A549 (cell line): ENCODE data around the gene PRKX. TPM values are rescaled to one million over a fixed set of nuclear protein-coding genes. Genes with fewer than 3 reads are reported as not detected.
"Not testable (repeated sequence)": the region's sequence is repeated elsewhere in the genome, so short reads cannot be mapped to it uniquely, and the experiment has no call there.

ENCODE experiments used
- ATAC-seq, 2 experiments: fragments of 200-7000 bp in 1 of 2; fragments of >200 bp in 1 of 2; cut with Nextera tagmentation in 1 of 2; cut with Tn5 transposase in 1 of 2; 3 replicates each; pipeline versions ENCODE4 v1.8.0 to v1.9.1; 2018 to 2020; ENCODE audit warnings: mild to moderate bottlenecking in 1 of 2, moderate library complexity in 1 of 2
- CTCF ChIA-PET: fragments of 300-600 bp; sonication (Branson Sonifier 250); formaldehyde crosslinking; extraction: SDS; loops from one replicate; lab custom pipeline; 2021; ENCODE audit warnings: antibody characterized with exemption, inconsistent platforms; lab: Yijun Ruan, JAX
- POLR2A ChIA-PET: fragments of 350-600 bp; formaldehyde crosslinking; extraction: SDS; loops from one replicate; lab custom pipeline; 2021; ENCODE audit warnings: antibody characterized with exemption, inconsistent platforms; lab: Yijun Ruan, JAX
- DNase-seq, 2 experiments: peaks; one replicate each; pipeline versions ENCODE4 v3.0.0 to v3.0.0-alpha.2; 2011 to 2016; ENCODE audit warnings: low read depth in 1 of 2, low spot score in 1 of 2
- FAIRE-seq: peaks from 2 replicates; lab custom pipeline; 2011; peaks lifted over from hg19 to GRCh38; lab: Jason Lieb, UNC
- H3K27ac ChIP-seq, 2 experiments: fragments of >200 bp; sonication (Bioruptor Twin); formaldehyde crosslinking; 3 replicates each; pipeline ENCODE4 v1.5.1; 2016 to 2017
- H3K4me1 ChIP-seq: fragments of >200 bp; sonication (Bioruptor Twin); formaldehyde crosslinking; 3 replicates; pipeline ENCODE4 v1.6.1; 2016
- H3K4me2 ChIP-seq: fragments of >200 bp; sonication (Bioruptor Twin); formaldehyde crosslinking; 3 replicates; pipeline ENCODE4 v1.6.1; 2016
- H3K4me3 ChIP-seq: fragments of >200 bp; sonication (Bioruptor Twin); formaldehyde crosslinking; 3 replicates; pipeline ENCODE4 v1.5.1; 2016
- H3K9me3 ChIP-seq: fragments of >200 bp; sonication (Bioruptor Twin); formaldehyde crosslinking; 3 replicates; pipeline ENCODE4 v1.6.1; 2016
- CBX8 ChIP-seq: fragments of 200-600 bp; sonication (generic); IDR thresholded peaks from 2 replicates; pipeline ENCODE4 v1.6.1; 2016
- CEBPB ChIP-seq, 2 experiments: fragments of >200 bp in 1 of 2; sonication (Bioruptor Twin) in 1 of 2; formaldehyde crosslinking in 1 of 2; IDR thresholded peaks; 2 replicates each; pipeline ENCODE4 v1.6.1; 2012 to 2016
- E2F6 ChIP-seq: IDR thresholded peaks from 2 replicates; pipeline ENCODE4 v1.6.1; 2012; ENCODE audit warnings: low read depth, borderline replicate concordance
- ESRRA ChIP-seq: fragments of 150-350 bp; IDR thresholded peaks from 2 replicates; pipeline ENCODE4 v1.6.1; 2014; ENCODE audit warnings: mild to moderate bottlenecking, low read length, borderline replicate concordance
- HES2 ChIP-seq: fragments of >200 bp; sonication (Bioruptor Twin); formaldehyde crosslinking; IDR thresholded peaks from 2 replicates; pipeline ENCODE4 v1.6.1; 2016
- HEYL ChIP-seq: fragments of 250-450 bp; sonication (Bioruptor Pico); IDR thresholded peaks from 2 replicates; pipeline ENCODE4 v1.8.0; 2021; ENCODE audit warnings: mild to moderate bottlenecking, moderate library complexity
- HOXA7 ChIP-seq: fragments of 250-450 bp; sonication (Bioruptor Pico); IDR thresholded peaks from 2 replicates; pipeline ENCODE4 v1.5.0; 2020; ENCODE audit warnings: mild to moderate bottlenecking, moderate library complexity
- HOXB5 ChIP-seq: fragments of 250-450 bp; sonication (Bioruptor Pico); IDR thresholded peaks from 2 replicates; pipeline ENCODE4 v1.5.0; 2020; ENCODE audit warnings: mild to moderate bottlenecking, moderate library complexity
- MAFK ChIP-seq: fragments of 450-650 bp; IDR thresholded peaks from 2 replicates; pipeline ENCODE4 v1.6.1; 2014; ENCODE audit not compliant: partially characterized antibody
- MYC ChIP-seq: IDR thresholded peaks from 2 replicates; pipeline ENCODE4 v1.6.1; 2012; ENCODE audit warnings: mild to moderate bottlenecking, inconsistent platforms, low read length, improper control_type of control experiment, borderline replicate concordance
- NFE2L2 ChIP-seq: fragments of 150-350 bp; conservative IDR thresholded peaks from 2 replicates; pipeline ENCODE4 v1.6.1; 2014; ENCODE audit warnings: low read length
- NPAS2 ChIP-seq: fragments of 250-450 bp; sonication (Bioruptor Pico); IDR thresholded peaks from 2 replicates; pipeline ENCODE4 v1.8.0; 2022; ENCODE audit warnings: mild to moderate bottlenecking, moderate library complexity, borderline replicate concordance
- NR3C1 ChIP-seq: fragments of >200 bp; sonication (Bioruptor Twin); formaldehyde crosslinking; IDR thresholded peaks from 3 replicates; pipeline ENCODE4 v1.6.1; 2017
- PHF8 ChIP-seq: fragments of 200-600 bp; sonication (generic); IDR thresholded peaks from 2 replicates; pipeline ENCODE4 v1.6.1; 2016; ENCODE audit warnings: low read depth, mild to moderate bottlenecking, antibody characterized with exemption, moderate library complexity, borderline replicate concordance
- POLR2A ChIP-seq: IDR thresholded peaks from 2 replicates; pipeline ENCODE4 v1.6.1; 2012; ENCODE audit warnings: mild to moderate bottlenecking, low read length
- RARB ChIP-seq: fragments of 250-450 bp; sonication (Bioruptor Pico); IDR thresholded peaks from 2 replicates; pipeline ENCODE4 v1.8.0; 2021; ENCODE audit warnings: mild to moderate bottlenecking, moderate library complexity
- RNF2 ChIP-seq: fragments of 200-600 bp; sonication (generic); IDR thresholded peaks from 2 replicates; pipeline ENCODE4 v1.6.1; 2016; ENCODE audit warnings: low read depth, mild to moderate bottlenecking, antibody characterized with exemption, moderate library complexity, borderline replicate concordance
- ZC3H11A ChIP-seq: fragments of 450-650 bp; IDR thresholded peaks from 2 replicates; pipeline ENCODE4 v1.6.1; 2014; ENCODE audit warnings: antibody characterized with exemption, mild to moderate bottlenecking
- ZFP36 ChIP-seq: fragments of 450-650 bp; IDR thresholded peaks from 2 replicates; pipeline ENCODE4 v1.6.1; 2014; ENCODE audit warnings: borderline replicate concordance; ENCODE audit not compliant: partially characterized antibody
- WGBS: methylation state at CpG from one replicate; pipeline ENCODE4 v1.1.6; 2017; ENCODE audit errors: missing lambda C conversion rate; 5-methylcytosine and 5-hydroxymethylcytosine counted together
- polyA plus RNA-seq, 4 experiments: library from polyadenylated mRNA; depleted of rRNA in 3 of 4; stranded (reverse); fragments of >200 nt; fragmentation: RNase III in 1 of 4; extraction: RNeasy Plus Mini Kit Qiagen cat#74134 plus additional on column Dnase treatment in 1 of 4; gene quantifications; 2 replicates in 3 of 4; 3 replicates in 1 of 4; pipeline ENCODE4 v1.2.3, GENCODE V29; 2011 to 2017
- TF ChIP-seq, protein P1 (sequence below): IDR thresholded peaks from 2 replicates; pipeline ENCODE4 v1.6.1; 2012
- TF ChIP-seq, protein P2 (sequence below): fragments of >200 bp; sonication (Bioruptor Twin); formaldehyde crosslinking; IDR thresholded peaks from 3 replicates; pipeline ENCODE4 v1.5.1; 2016
- TF ChIP-seq, protein P3 (sequence below): fragments of 150-350 bp; IDR thresholded peaks from 2 replicates; pipeline ENCODE4 v1.6.1; 2014; ENCODE audit warnings: low read depth, mild to moderate bottlenecking, low read length

PRKX gene
- polyA plus RNA-seq, 2 of the 4 experiments (the other 2 are of a cell fraction) = 18.2 to 36.0 TPM

DNA sequence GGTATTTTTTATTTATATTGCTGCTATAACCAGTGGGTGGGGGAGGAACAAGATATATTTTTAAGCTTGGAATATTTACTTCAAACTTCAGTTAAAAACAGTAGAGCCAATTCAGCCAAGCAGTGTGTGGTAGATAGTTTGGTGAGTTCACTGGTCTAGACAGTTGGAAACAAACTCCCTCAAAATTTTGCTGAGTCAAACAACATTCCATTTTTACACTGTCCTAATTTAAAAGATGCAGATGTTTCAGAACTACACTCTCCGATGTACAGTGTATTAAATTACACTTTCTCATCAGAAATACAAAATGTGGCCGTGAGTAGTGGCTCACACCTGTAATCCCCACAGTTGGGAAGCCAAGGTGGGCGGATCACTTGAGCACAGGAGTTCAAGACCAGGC, 23.3 kb downstream of the PRKX start:
- 0 out of 3 replicates have a peak, but pooled peaks cover 3% of the 10 kb centered on the region for H3K4me1 ChIP-seq
- ChIA-PET POLR2A (no interaction called here), CTCF (no interaction called here)
- H3K4me2 ChIP-seq = no peak overlapping the region
- no peaks in the 10 kb centered on the region for H3K9me3 ChIP-seq
- ATAC-seq = no peak
- no peak for FAIRE-seq
- WGBS = 71% methylated on average over 3 of the region's 3 CpGs
- H3K4me3 ChIP-seq = no peak overlapping the region
- DNase-seq = no peak
- H3K27ac ChIP-seq = no peak overlapping the region
- TF ChIP-seq ESRRA = no peak
- TF ChIP-seq MAFK = peak; percentile 50
- TF ChIP-seq RARB (CRISPR knock-in tag) = no peak
- TF ChIP-seq, all 56 proteins: peak for 1

DNA sequence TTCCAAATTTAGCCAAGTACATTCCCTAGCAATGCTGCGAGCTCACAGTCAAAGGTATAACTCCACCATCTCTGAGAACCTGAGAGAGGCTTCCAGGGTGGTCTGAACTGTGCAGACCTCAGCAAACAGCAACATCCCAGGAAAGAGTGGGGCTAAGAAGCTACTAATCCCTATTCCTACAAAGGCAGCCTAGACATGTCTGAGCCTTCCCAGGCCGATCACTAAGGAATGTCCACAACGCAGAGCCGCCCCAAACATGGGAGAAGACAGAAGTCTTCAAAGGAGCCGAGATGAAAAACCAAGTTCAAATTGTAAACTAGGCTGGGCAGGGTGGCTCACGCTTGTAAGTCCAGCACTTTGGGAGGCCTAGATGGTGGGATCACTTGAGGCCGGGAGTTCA, 30.2 kb downstream of the PRKX start:
- H3K4me2 ChIP-seq, H3K4me3 ChIP-seq, FAIRE-seq, DNase-seq, H3K4me1 ChIP-seq, POLR2A ChIA-PET, H3K27ac ChIP-seq, ATAC-seq, CTCF ChIA-PET, H3K9me3 ChIP-seq: not testable (repeated sequence)
- WGBS = 89% methylated on average over 6 of the region's 7 CpGs

DNA sequence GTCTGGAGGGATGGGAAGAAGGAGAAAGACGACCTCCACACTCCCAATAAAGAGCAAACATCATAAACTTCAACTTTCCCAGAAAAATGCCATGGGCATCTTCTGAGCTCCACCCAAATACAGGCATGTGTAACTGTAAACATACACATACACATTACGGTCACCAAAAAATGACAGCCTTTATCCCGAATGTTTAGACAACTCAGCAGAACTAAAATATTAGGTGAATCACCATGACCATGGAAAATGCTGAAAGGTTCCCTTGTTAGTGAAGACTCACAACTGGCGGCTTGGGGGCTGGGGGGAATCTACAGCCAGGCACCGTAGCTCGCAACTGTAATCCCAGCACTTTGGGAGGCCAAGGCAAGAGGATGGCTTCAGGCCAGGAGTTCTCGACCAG, 33.0 kb downstream of the PRKX start:
- POLR2A ChIA-PET = no interaction called here
- CTCF ChIA-PET = no interaction called here
- Histone ChIP-seq H3K4me1 (peaks cover 11% of the 10 kb centered on the region; the same call in 2 of the 3 replicates), H3K4me3 (no peak overlapping the region), H3K9me3 (no peaks in the 10 kb centered on the region), H3K4me2 (no peak overlapping the region), H3K27ac (no peak overlapping the region)
- ATAC-seq (no peak), FAIRE-seq (no peak), DNase-seq (no peak)
- TF ChIP-seq ZFP36 (no peak), PHF8 (no peak), HOXA7 (CRISPR knock-in tag) (no peak), HOXB5 (CRISPR knock-in tag) (no peak), POLR2A (no peak), NPAS2 (CRISPR knock-in tag) (no peak)
- TF ChIP-seq, protein P1, sequence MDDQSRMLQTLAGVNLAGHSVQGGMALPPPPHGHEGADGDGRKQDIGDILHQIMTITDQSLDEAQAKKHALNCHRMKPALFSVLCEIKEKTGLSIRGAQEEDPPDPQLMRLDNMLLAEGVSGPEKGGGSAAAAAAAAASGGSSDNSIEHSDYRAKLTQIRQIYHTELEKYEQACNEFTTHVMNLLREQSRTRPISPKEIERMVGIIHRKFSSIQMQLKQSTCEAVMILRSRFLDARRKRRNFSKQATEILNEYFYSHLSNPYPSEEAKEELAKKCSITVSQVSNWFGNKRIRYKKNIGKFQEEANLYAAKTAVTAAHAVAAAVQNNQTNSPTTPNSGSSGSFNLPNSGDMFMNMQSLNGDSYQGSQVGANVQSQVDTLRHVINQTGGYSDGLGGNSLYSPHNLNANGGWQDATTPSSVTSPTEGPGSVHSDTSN = no peak
- 81% methylated on average over 5 of the region's 7 CpGs for WGBS

DNA sequence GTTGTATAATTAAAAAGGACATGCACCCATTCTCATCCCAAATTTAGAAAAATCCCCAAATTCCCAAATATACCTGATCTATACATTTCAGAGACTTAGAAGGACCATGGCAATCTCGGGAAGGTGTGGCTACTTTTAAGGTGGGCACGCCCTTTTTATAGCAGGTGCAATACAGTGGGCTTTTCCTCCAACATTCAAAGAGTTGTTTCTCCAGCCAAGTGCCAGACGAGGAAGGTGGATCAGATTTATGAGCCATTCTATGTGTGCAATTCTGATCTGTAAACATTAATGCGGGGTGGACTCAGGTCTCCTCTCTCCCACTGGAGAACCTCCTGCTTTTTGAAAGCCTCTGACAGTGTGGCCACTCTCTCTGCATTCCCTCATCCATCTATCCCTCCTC, 33.8 kb downstream of the PRKX start:
- H3K4me3 ChIP-seq = no peak overlapping the region
- no peak for ATAC-seq
- no peak overlapping the region for H3K27ac ChIP-seq
- no peak overlapping the region for H3K4me2 ChIP-seq
- no peaks in the 10 kb centered on the region for H3K9me3 ChIP-seq
- FAIRE-seq = no peak
- no peak for DNase-seq
- WGBS = 81% methylated on average over 4 of the region's 4 CpGs
- POLR2A ChIA-PET = no interaction called here
- CTCF ChIA-PET = no interaction called here
- no peak for TF ChIP-seq HEYL (CRISPR knock-in tag)
- TF ChIP-seq, protein P2, sequence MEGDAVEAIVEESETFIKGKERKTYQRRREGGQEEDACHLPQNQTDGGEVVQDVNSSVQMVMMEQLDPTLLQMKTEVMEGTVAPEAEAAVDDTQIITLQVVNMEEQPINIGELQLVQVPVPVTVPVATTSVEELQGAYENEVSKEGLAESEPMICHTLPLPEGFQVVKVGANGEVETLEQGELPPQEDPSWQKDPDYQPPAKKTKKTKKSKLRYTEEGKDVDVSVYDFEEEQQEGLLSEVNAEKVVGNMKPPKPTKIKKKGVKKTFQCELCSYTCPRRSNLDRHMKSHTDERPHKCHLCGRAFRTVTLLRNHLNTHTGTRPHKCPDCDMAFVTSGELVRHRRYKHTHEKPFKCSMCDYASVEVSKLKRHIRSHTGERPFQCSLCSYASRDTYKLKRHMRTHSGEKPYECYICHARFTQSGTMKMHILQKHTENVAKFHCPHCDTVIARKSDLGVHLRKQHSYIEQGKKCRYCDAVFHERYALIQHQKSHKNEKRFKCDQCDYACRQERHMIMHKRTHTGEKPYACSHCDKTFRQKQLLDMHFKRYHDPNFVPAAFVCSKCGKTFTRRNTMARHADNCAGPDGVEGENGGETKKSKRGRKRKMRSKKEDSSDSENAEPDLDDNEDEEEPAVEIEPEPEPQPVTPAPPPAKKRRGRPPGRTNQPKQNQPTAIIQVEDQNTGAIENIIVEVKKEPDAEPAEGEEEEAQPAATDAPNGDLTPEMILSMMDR = no peak
- TF ChIP-seq NFE2L2 = no peak
- TF ChIP-seq CEBPB (IDR thresholded peaks at IDR 0.05) = no peak
- TF ChIP-seq CBX8 = no peak
- TF ChIP-seq RNF2 = no peak
- TF ChIP-seq, protein P3, sequence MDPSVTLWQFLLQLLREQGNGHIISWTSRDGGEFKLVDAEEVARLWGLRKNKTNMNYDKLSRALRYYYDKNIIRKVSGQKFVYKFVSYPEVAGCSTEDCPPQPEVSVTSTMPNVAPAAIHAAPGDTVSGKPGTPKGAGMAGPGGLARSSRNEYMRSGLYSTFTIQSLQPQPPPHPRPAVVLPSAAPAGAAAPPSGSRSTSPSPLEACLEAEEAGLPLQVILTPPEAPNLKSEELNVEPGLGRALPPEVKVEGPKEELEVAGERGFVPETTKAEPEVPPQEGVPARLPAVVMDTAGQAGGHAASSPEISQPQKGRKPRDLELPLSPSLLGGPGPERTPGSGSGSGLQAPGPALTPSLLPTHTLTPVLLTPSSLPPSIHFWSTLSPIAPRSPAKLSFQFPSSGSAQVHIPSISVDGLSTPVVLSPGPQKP = no peak
- no peak for TF ChIP-seq HES2
- no peak for TF ChIP-seq ZC3H11A
- TF ChIP-seq E2F6 = no peak
- no peak for TF ChIP-seq NR3C1
- TF ChIP-seq MYC = no peak
- peaks cover 11% of the 10 kb centered on the region; the same call in 2 of the 3 replicates for H3K4me1 ChIP-seq
